ENCODE results near the gene MELTF. TPM values are rescaled to one million over a fixed set of nuclear protein-coding genes. Genes with fewer than 3 reads are reported as not detected.

The MELTF gene
- total and polyA plus RNA-seq, 9 of the 15 experiments (the other 6 are each of a cell fraction or from before 2014, with no cell fraction given) = 0.35 to 10.5 (median 4.5) TPM

- TF ChIP-seq RCOR1 (IDR thresholded peaks at IDR 0.05; ENCODE audit: borderline replicate concordance in 1 of 2, low read depth in 2 of 2, low read length in 2 of 2) (peak; percentile 46 to 95; a peak in 2 of 4 replicates), ZNF444 (CRISPR knock-in tag; IDR thresholded peaks at IDR 0.05) (no peak), DMBX1 (CRISPR knock-in tag; IDR thresholded peaks at IDR 0.05; ENCODE audit: borderline replicate concordance) (peak; percentile 97), ZNF212 (CRISPR knock-in tag; IDR thresholded peaks at IDR 0.05) (0 out of 2 replicates have a peak, but pooled peaks have one; percentile 27), ZNF785 (CRISPR knock-in tag; IDR thresholded peaks at IDR 0.05) (no peak), CTBP1 (IDR thresholded peaks at IDR 0.05; ENCODE audit: borderline replicate concordance) (peak; percentile 98), CSDE1 (IDR thresholded peaks at IDR 0.05) (no peak), PTTG1 (tag; IDR thresholded peaks at IDR 0.05; ENCODE audit: low read depth) (no peak), PHB (CRISPR knock-in tag; IDR thresholded peaks at IDR 0.05) (no peak), SPI1 (IDR thresholded peaks at IDR 0.05; ENCODE audit: borderline replicate concordance, low read depth, low read length) (no peak), SRSF3 (IDR thresholded peaks at IDR 0.05; ENCODE audit: insufficient read depth, low read length) (no peak), ZNF354B (CRISPR knock-in tag; IDR thresholded peaks at IDR 0.05) (no peak), TAF15 (IDR thresholded peaks at IDR 0.05; ENCODE audit: low read depth, low read length) (no peak), XRCC5 (IDR thresholded peaks at IDR 0.05; ENCODE audit: low read depth, low read length) (0 out of 2 replicates have a peak, but pooled peaks have one; percentile 27), HDGF (IDR thresholded peaks at IDR 0.05) (peak; percentile 86; the same call in 1 of the 2 replicates), MXD1 (CRISPR knock-in tag; IDR thresholded peaks at IDR 0.05; ENCODE audit: borderline replicate concordance, poor library complexity, severe bottlenecking) (no peak), DIDO1 (tag; IDR thresholded peaks at IDR 0.05; ENCODE audit: low read depth) (no peak), ZFX (CRISPR knock-in tag; IDR thresholded peaks at IDR 0.05) (peak; percentile 59), NFE2 (IDR thresholded peaks at IDR 0.05; ENCODE audit: low read depth) (peak; percentile 71; the same call in 1 of the 2 replicates), TEAD2 (tag; IDR thresholded peaks at IDR 0.05) (no peak), CBX2 (IDR thresholded peaks at IDR 0.05; ENCODE audit: insufficient read depth, low read length, poor library complexity, severe bottlenecking) (no peak), HDAC1 (IDR thresholded peaks at IDR 0.05) (peak in 1 of 2 experiments; percentile 75; a peak in 2 of 4 replicates), GATAD2B (IDR thresholded peaks at IDR 0.05; ENCODE audit: borderline replicate concordance) (peak; percentile 78)
- TF ChIP-seq, protein P1, sequence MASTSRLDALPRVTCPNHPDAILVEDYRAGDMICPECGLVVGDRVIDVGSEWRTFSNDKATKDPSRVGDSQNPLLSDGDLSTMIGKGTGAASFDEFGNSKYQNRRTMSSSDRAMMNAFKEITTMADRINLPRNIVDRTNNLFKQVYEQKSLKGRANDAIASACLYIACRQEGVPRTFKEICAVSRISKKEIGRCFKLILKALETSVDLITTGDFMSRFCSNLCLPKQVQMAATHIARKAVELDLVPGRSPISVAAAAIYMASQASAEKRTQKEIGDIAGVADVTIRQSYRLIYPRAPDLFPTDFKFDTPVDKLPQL (IDR thresholded peaks at IDR 0.05; ENCODE audit: extremely low read depth, insufficient read length) = no peak
- TF ChIP-seq, protein P2, sequence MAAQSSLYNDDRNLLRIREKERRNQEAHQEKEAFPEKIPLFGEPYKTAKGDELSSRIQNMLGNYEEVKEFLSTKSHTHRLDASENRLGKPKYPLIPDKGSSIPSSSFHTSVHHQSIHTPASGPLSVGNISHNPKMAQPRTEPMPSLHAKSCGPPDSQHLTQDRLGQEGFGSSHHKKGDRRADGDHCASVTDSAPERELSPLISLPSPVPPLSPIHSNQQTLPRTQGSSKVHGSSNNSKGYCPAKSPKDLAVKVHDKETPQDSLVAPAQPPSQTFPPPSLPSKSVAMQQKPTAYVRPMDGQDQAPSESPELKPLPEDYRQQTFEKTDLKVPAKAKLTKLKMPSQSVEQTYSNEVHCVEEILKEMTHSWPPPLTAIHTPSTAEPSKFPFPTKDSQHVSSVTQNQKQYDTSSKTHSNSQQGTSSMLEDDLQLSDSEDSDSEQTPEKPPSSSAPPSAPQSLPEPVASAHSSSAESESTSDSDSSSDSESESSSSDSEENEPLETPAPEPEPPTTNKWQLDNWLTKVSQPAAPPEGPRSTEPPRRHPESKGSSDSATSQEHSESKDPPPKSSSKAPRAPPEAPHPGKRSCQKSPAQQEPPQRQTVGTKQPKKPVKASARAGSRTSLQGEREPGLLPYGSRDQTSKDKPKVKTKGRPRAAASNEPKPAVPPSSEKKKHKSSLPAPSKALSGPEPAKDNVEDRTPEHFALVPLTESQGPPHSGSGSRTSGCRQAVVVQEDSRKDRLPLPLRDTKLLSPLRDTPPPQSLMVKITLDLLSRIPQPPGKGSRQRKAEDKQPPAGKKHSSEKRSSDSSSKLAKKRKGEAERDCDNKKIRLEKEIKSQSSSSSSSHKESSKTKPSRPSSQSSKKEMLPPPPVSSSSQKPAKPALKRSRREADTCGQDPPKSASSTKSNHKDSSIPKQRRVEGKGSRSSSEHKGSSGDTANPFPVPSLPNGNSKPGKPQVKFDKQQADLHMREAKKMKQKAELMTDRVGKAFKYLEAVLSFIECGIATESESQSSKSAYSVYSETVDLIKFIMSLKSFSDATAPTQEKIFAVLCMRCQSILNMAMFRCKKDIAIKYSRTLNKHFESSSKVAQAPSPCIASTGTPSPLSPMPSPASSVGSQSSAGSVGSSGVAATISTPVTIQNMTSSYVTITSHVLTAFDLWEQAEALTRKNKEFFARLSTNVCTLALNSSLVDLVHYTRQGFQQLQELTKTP (IDR thresholded peaks at IDR 0.05; ENCODE audit: low read depth in 1 of 2, partially characterized antibody in 2 of 2) = peak in 1 of 2 experiments; percentile 78
Measured at GRCh38 chr3:196988241-196989029, 41.2 kb downstream of the MELTF start (continued).

All from K562 (cell line).